Epithelial cell of esophagus (primary cell): ENCODE data around the gene KIF21B.
"Not testable (repeated sequence)": the region's sequence is repeated elsewhere in the genome, so short reads cannot be mapped to it uniquely, and the experiment has no call there.

Experiments used
- DNase-seq: peaks from one replicate; pipeline ENCODE4 v3.0.0; 2010; ENCODE audit warnings: low read depth
- H3K4me3 ChIP-seq: 2 replicates; pipeline ENCODE4 v1.5.1; 2011; ENCODE audit warnings: mild to moderate bottlenecking, low read length, control low read depth
- CTCF ChIP-seq: IDR thresholded peaks from 2 replicates; pipeline ENCODE4 v1.5.1; 2011; ENCODE audit warnings: low read depth, mild to moderate bottlenecking, low read length, control low read depth, inconsistent platforms; ENCODE audit not compliant: insufficient read depth; ENCODE audit errors: missing control alignments

KIF21B gene

DNA sequence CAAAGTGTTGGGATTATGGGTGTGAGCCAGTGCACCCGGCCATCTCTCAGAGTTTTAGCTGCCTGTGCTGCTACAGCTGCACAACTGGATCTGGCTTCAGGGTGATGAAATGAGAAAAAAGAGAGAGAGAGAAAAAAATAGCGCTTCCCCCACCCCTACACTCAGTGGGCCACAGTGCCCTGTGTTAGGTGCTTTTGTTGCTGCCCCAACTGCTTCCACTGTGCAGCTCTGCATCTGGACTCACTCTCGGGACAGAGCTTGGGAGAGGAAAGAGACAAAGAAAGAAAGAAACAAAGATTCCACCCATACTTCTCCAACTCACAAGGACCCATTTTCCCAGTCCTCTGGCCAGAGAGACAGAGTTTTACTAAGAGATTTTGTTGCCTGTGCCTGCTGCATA is 78.4 kb downstream of the KIF21B start:
- no peak for DNase-seq
- H3K4me3 ChIP-seq = no peak overlapping the region
- no peak for TF ChIP-seq CTCF

DNA sequence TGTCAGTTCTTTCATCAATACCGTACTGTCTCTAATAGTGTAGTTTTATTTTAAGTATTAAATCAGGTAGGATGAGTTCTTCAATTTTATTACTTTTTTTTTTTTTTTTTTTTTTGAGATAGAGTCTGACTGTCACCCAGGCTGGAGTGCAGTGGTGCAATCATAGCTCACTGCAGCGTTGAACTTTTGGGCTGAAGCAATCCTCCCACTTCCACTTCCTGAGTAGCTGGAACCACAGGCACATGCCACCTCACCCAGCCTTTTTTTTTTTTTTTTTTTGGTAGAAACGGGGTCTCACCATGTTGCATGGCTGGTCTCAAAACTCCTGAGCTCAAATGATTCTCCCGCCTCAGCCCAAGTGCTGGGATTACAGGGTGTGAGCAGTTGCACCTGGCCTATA is 84.6 kb downstream of the KIF21B start:
- no peak for TF ChIP-seq CTCF
- no peak overlapping the region for H3K4me3 ChIP-seq
- DNase-seq = no peak

- not testable (repeated sequence) for H3K4me3 ChIP-seq, DNase-seq
Observed at GRCh38 chr1:200935286-200935962, 88.1 kb downstream of the KIF21B start.

DNA sequence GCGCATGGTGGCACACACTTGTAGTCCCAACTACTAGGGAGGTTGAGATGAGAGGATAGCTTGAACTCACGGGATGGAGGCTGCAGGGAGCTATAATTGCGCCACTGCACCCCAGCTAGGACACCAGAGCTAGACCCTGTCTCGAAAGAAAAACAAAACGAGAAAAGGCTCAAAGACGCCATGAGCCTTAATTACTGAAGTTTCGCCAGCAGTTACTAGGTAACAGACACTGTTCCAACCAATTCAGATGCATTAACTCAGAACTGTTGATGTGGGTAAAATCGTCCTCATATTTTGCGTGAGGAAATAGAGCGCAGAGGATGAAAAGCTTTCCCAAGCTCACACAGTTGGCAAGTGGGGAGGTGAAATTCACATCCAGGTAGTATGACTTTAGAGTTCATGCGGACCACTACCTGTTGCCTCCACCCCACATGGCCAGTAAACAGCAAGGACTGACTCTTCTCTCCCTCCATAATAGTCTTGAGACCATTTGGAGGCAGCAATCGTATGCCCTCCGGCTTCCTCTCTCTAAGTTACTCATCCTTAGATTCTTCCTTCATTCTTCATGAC is 88.8 kb downstream of the KIF21B start:
- no peak overlapping the region for H3K4me3 ChIP-seq
- DNase-seq = no peak
- no peak for TF ChIP-seq CTCF

GRCh38 chr1:200931776-200932175 is 91.7 kb downstream of the KIF21B start:
- no peak for TF ChIP-seq CTCF
- DNase-seq = no peak
- no peak overlapping the region for H3K4me3 ChIP-seq

DNA sequence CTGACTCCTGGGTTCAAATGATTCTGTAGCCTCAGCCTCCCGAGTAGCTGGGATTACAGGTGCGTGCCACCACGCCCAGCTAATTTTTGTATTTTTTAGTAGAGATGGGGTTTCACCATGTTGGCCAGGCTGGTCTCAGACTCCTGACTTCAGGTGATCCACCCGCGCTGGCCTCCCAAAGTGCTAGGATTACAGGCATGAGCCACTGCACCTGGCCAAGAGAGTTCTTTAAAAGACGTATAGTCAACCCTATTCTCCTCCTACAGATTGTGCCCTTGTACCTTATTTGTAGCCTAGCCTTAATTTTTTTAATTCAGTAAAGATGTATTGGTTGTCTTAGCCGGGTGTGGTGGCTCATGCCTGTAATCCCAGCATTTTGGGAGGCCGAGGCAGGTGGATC is 93.2 kb downstream of the KIF21B start:
- DNase-seq = not testable (repeated sequence)

GRCh38 chr1:200929530-200930278 is 93.8 kb downstream of the KIF21B start:
- H3K4me3 ChIP-seq = no peak overlapping the region
- no peak for TF ChIP-seq CTCF
- DNase-seq = no peak

More for the DNA sequence above, 93.2 kb downstream of the KIF21B start:
- not testable (repeated sequence) for H3K4me3 ChIP-seq

DNA sequence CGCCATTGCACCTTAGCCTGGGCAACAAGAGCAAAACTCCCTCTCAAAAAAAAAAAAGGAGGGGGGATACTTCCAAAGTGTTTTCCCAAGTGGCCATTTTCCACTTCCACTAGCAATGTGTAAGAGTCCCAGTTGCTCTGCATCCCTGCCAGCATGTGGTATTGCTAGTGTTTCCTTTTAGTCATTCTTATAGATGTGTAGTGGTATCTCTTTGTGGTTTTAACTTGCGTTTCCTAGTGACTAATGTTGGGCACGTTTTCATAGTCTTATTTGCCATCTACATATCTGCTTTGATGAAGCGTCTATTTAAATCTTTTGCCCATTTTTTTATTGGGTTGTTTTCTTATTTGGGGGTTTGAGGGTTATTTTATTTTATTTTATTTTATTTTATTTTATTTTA is 97.7 kb downstream of the KIF21B start:
- no peak overlapping the region for H3K4me3 ChIP-seq
- TF ChIP-seq CTCF = no peak
- peak; percentile 54 for DNase-seq
